K562 (cell line): ENCODE results near the gene KLK13.

Experiments
- ARID1B ChIP-seq: fragments of 450-650 bp; IDR thresholded peaks from 2 replicates; pipeline ENCODE4 v1.6.1; 2016; ENCODE audit warnings: antibody characterized with exemption, mild to moderate bottlenecking, inconsistent platforms
- TBP ChIP-seq: optimal IDR thresholded peaks from 2 replicates; pipeline ENCODE3; 2011; ENCODE audit warnings: low read depth, low read length, improper control_type of control experiment
- ZBTB11 ChIP-seq, 3 experiments: fragments of 200-800 bp in 1 of 3; fragments of 250-450 bp in 1 of 3; fragments of 450-650 bp in 1 of 3; sonication (Bioruptor Pico) in 1 of 3; sonication (Bioruptor generic) in 1 of 3; formaldehyde crosslinking in 1 of 3; IDR thresholded peaks; 2 replicates each; pipeline versions ENCODE4 v1.6.1 to v1.8.0; 2016 to 2022; ENCODE audit warnings: mild to moderate bottlenecking in 2 of 3, missing genetic modification characterization in 2 of 3, missing compliant biosample characterization in 1 of 3, moderate library complexity in 1 of 3
- ZFX ChIP-seq: sonication (generic); formaldehyde crosslinking; IDR thresholded peaks from 2 replicates; pipeline ENCODE4 v1.8.0; 2022; ENCODE audit warnings: mild to moderate bottlenecking, missing genetic modification reagents, moderate library complexity
- ZNF134 ChIP-seq: fragments of 250-450 bp; sonication (Bioruptor Pico); conservative IDR thresholded peaks from 2 replicates; pipeline ENCODE4 v1.4.0; 2020
- TF ChIP-seq, protein P1 (sequence below), 3 experiments: IDR thresholded peaks in 2 of 3; conservative IDR thresholded peaks in 1 of 3; 2 replicates each; pipeline ENCODE4 v1.5.1; 2011 to 2012; ENCODE audit warnings: low read length in 3 of 3, mild to moderate bottlenecking in 3 of 3, control low read depth in 2 of 3, improper control_type of control experiment in 1 of 3, inconsistent platforms in 1 of 3, low read depth in 1 of 3, mixed read lengths in 1 of 3, moderate library complexity in 1 of 3; ENCODE audit not compliant: insufficient read depth in 2 of 3

- TF ChIP-seq ZBTB11 (CRISPR knock-in tag; IDR thresholded peaks at IDR 0.05) (no peak), TBP (no peak), ARID1B (no peak), ZNF134 (CRISPR knock-in tag) (no peak), ZFX (CRISPR knock-in tag) (no peak)
- TF ChIP-seq, protein P1, sequence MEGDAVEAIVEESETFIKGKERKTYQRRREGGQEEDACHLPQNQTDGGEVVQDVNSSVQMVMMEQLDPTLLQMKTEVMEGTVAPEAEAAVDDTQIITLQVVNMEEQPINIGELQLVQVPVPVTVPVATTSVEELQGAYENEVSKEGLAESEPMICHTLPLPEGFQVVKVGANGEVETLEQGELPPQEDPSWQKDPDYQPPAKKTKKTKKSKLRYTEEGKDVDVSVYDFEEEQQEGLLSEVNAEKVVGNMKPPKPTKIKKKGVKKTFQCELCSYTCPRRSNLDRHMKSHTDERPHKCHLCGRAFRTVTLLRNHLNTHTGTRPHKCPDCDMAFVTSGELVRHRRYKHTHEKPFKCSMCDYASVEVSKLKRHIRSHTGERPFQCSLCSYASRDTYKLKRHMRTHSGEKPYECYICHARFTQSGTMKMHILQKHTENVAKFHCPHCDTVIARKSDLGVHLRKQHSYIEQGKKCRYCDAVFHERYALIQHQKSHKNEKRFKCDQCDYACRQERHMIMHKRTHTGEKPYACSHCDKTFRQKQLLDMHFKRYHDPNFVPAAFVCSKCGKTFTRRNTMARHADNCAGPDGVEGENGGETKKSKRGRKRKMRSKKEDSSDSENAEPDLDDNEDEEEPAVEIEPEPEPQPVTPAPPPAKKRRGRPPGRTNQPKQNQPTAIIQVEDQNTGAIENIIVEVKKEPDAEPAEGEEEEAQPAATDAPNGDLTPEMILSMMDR (IDR thresholded peaks at IDR 0.05 in 2 of 3, conservative IDR thresholded peaks at IDR 0.05 in 1 of 3; ENCODE audit: insufficient read depth in 2 of 3, low read depth in 1 of 3, low read length in 3 of 3): no peak
These were observed 17.9 kb downstream of the KLK13 start for GRCh38 chr19:51047031-51047335.
